Liver (tissue), 9 donors: ENCODE data around the gene KIF2B. TPM values are rescaled to one million over a fixed set of nuclear protein-coding genes. Genes with fewer than 3 reads are reported as not detected.
A peak's percentile ranks its signal among the peaks of the same experiment; 100 is the strongest.
"Not testable (repeated sequence)": the region's sequence is repeated elsewhere in the genome, so short reads cannot be mapped to it uniquely, and the experiment has no call there.

ENCODE experiments used
- DNase-seq: peaks from one replicate; pipeline ENCODE4 v3.0.0-alpha.2; 2017; ENCODE audit warnings: low spot score
- H3K27ac ChIP-seq, 2 donors: one replicate each; pipeline ENCODE4 v1.7.0; 2013; ENCODE audit warnings: inconsistent platforms in 2 of 2, low read length in 2 of 2, control low read depth in 1 of 2, low read depth in 1 of 2, mild to moderate bottlenecking in 1 of 2
- H3K27me3 ChIP-seq, 4 donors: one replicate each; pipeline versions ENCODE4 v1.6.1 to v1.7.0; 2013; ENCODE audit warnings: low read length in 3 of 4, inconsistent platforms in 1 of 4, mild to moderate bottlenecking in 1 of 4, moderate library complexity in 1 of 4; ENCODE audit not compliant: control insufficient read depth in 4 of 4, insufficient read depth in 4 of 4
- H3K36me3 ChIP-seq, 4 donors: one replicate each; pipeline versions ENCODE4 v1.6.1 to v1.7.0; 2013; ENCODE audit warnings: low read length in 3 of 4, mild to moderate bottlenecking in 3 of 4, low read depth in 1 of 4, moderate library complexity in 1 of 4; ENCODE audit not compliant: control insufficient read depth in 4 of 4, insufficient read depth in 3 of 4
- H3K4me1 ChIP-seq, 4 donors: one replicate each; pipeline versions ENCODE4 v1.6.1 to v1.7.0; 2013; ENCODE audit warnings: low read length in 3 of 4, mild to moderate bottlenecking in 3 of 4, moderate library complexity in 1 of 4; ENCODE audit not compliant: control insufficient read depth in 4 of 4, insufficient read depth in 4 of 4
- H3K4me3 ChIP-seq, 3 donors: one replicate each; pipeline versions ENCODE4 v1.6.1 to v1.7.0; 2013; ENCODE audit warnings: low read length in 3 of 3, control low read depth in 1 of 3, low read depth in 1 of 3, mild to moderate bottlenecking in 1 of 3
- H3K9ac ChIP-seq, 2 donors: one replicate each; pipeline ENCODE4 v1.7.0; 2013; ENCODE audit warnings: low read length in 2 of 2, mild to moderate bottlenecking in 2 of 2, moderate library complexity in 2 of 2, control low read depth in 1 of 2, low read depth in 1 of 2
- H3K9me3 ChIP-seq, 4 donors: one replicate each; pipeline versions ENCODE4 v1.6.1 to v1.7.0; 2013; ENCODE audit warnings: low read length in 3 of 4; ENCODE audit not compliant: control insufficient read depth in 4 of 4
- CTCF ChIP-seq: fragments of 150-350 bp; IDR thresholded peaks from 2 replicates; pipeline ENCODE4 v1.5.1; 2017; ENCODE audit warnings: improper control_type of control experiment, low read depth, low read length; ENCODE audit not compliant: missing input control
- RAD21 ChIP-seq, 2 donors: IDR thresholded peaks; 2 replicates each; pipeline ENCODE4 v1.6.1; 2016; ENCODE audit warnings: antibody characterized with exemption in 2 of 2, mild to moderate bottlenecking in 2 of 2
- WGBS: extraction: QIAGEN DNeasy Blood & Tissue Kit; methylation state at CpG from one replicate; pipeline ENCODE4 v1.1.7; 2013; 5-methylcytosine and 5-hydroxymethylcytosine counted together
- polyA plus RNA-seq, 2 donors: library from polyadenylated mRNA; stranded (reverse) in 1 of 2; unstranded in 1 of 2; fragments of 200-250 nt in 1 of 2; fragments of >200 nt in 1 of 2; fragmentation: Nextera tagmentation in 1 of 2; extraction: Ambion mirVana in 1 of 2; gene quantifications; one replicate each; pipeline versions ENCODE4 v1.2.1 to v1.2.3, GENCODE V29; 2013 to 2015
- total RNA-seq, 2 donors: library from RNA; depleted of rRNA; stranded (reverse); fragments of >200 nt; gene quantifications; one replicate each; pipeline ENCODE4 v1.2.3, GENCODE V29; 2014
- donor health status: healthy.
- donor health status: healthy.
- donor health status: healthy.
- donor health status: healthy.
- donor health status: healthy.

Gene KIF2B
- total and polyA plus RNA-seq, 4 donors, result not detected

GRCh38 chr17:53871128-53871527, 48.4 kb downstream of the KIF2B start:
- not testable (repeated sequence) for H3K27ac ChIP-seq, H3K9me3 ChIP-seq, DNase-seq, H3K4me3 ChIP-seq, H3K27me3 ChIP-seq, H3K36me3 ChIP-seq, H3K9ac ChIP-seq, H3K4me1 ChIP-seq
- TF ChIP-seq RAD21 (IDR thresholded peaks at IDR 0.05) (peak; percentile 48 to 67), CTCF (peak; percentile 7)
- 89% methylated on average over 5 of the region's 5 CpGs for WGBS
